ENCODE data around the gene COBL. TPM values are rescaled to one million over a fixed set of nuclear protein-coding genes. Genes with fewer than 3 reads are reported as not detected.

COBL gene
- total RNA-seq, 4 donors from 2014 or later: 50.2 to 156 (median 65.1) TPM

GRCh38 chr7:51290304-51290637 lies 26.3 kb downstream of the COBL start:
- Histone ChIP-seq H3K36me3 (no peaks in the 10 kb centered on the region), H3K9me3 (no peaks in the 10 kb centered on the region), H3K4me3 (no peak overlapping the region), H3K4me1 (peaks cover 20% of the 10 kb centered on the region), H3K27ac (peak overlapping the region; percentile 64), H3K27me3 (no peaks in the 10 kb centered on the region)
- DNase-seq (ENCODE audit: low spot score in 2 of 2): no peak
- 63% methylated on average over 3 of the region's 3 CpGs for WGBS
- no peak for TF ChIP-seq EP300 (IDR thresholded peaks at IDR 0.05)
- TF ChIP-seq POLR2A (IDR thresholded peaks at IDR 0.05): no peak
- no peak for TF ChIP-seq CTCF (IDR thresholded peaks at IDR 0.05)
- TF ChIP-seq POLR2AphosphoS5 (IDR thresholded peaks at IDR 0.05): no peak

DNA sequence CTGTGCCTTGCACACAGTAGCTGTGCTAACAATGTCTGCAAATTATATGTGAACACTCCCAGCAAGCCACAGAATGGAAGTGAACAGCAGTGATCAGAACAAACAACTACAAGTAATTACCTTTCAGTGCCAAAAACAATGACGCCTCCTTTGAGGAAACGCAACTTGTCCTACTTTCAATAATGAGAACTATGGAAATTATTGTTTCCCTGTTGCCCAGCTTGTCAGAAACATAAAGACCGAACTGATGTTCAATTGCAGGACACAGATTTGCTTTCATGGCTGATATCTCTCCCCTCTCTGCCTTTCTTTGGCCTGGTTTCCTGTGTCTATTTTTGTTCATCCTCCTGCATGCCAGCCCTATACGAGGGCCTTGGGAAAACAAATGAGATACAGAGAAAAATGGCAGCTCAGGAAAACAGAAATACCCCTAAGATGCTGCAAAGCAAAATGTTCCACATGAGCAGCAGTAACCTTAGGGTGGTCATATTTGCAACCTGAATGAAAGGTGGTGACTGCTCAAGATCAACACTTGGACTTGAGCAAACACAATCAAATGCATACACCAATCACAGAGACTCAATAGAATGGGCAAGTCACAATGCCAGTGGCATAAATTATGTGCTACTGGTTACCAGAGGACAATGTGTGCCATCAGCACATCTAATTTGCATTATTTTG lies 26.8 kb downstream of the COBL start:
- 49% methylated on average over 4 of the region's 4 CpGs for whole genome bisulfite sequencing
- Histone ChIP-seq H3K27me3 (no peaks in the 10 kb centered on the region), H3K4me3 (no peak overlapping the region), H3K36me3 (no peaks in the 10 kb centered on the region), H3K9me3 (no peaks in the 10 kb centered on the region), H3K4me1 (peaks cover 20% of the 10 kb centered on the region), H3K27ac (peak overlapping the region; percentile 64)
- no peak for DNase-seq (ENCODE audit: low spot score in 2 of 2)
- TF ChIP-seq POLR2AphosphoS5 (IDR thresholded peaks at IDR 0.05): no peak
- no peak for TF ChIP-seq POLR2A (IDR thresholded peaks at IDR 0.05)
- no peak for TF ChIP-seq EP300 (IDR thresholded peaks at IDR 0.05)
- TF ChIP-seq CTCF (IDR thresholded peaks at IDR 0.05): no peak

GRCh38 chr7:51288896-51289622 lies 27.6 kb downstream of the COBL start:
- Histone ChIP-seq H3K27me3 (no peaks in the 10 kb centered on the region), H3K4me3 (no peak overlapping the region), H3K9me3 (no peaks in the 10 kb centered on the region), H3K4me1 (peaks cover 20% of the 10 kb centered on the region), H3K27ac (peak overlapping the region; percentile 64), H3K36me3 (no peaks in the 10 kb centered on the region)
- WGBS: 38% methylated on average over 7 of the region's 7 CpGs
- no peak for TF ChIP-seq POLR2AphosphoS5 (IDR thresholded peaks at IDR 0.05)
- TF ChIP-seq POLR2A (IDR thresholded peaks at IDR 0.05): no peak
- DNase-seq (ENCODE audit: low spot score in 2 of 2): no peak

- Histone ChIP-seq H3K27ac (no peak overlapping the region), H3K9me3 (peaks cover 5% of the 10 kb centered on the region), H3K36me3 (no peaks in the 10 kb centered on the region), H3K4me3 (no peak overlapping the region), H3K4me1 (peaks cover 20% of the 10 kb centered on the region), H3K27me3 (no peaks in the 10 kb centered on the region)
- TF ChIP-seq POLR2A (IDR thresholded peaks at IDR 0.05): no peak
- DNase-seq (ENCODE audit: low spot score in 2 of 2): no peak
- WGBS: 27% methylated on average over 1 of the region's 1 CpG
Observed at GRCh38 chr7:51286401-51286800, 30.2 kb downstream of the COBL start.

- Histone ChIP-seq H3K4me3 (no peak overlapping the region), H3K9me3 (peaks cover 5% of the 10 kb centered on the region), H3K27ac (no peak overlapping the region), H3K4me1 (no peaks in the 10 kb centered on the region), H3K27me3 (no peaks in the 10 kb centered on the region), H3K36me3 (no peaks in the 10 kb centered on the region)
- 75% methylated on average over 3 of the region's 3 CpGs for WGBS
- no peak for TF ChIP-seq POLR2A (IDR thresholded peaks at IDR 0.05)
- no peak for TF ChIP-seq CTCF (IDR thresholded peaks at IDR 0.05)
- TF ChIP-seq POLR2AphosphoS5 (IDR thresholded peaks at IDR 0.05): no peak
- no peak for TF ChIP-seq EP300 (IDR thresholded peaks at IDR 0.05)
- DNase-seq (ENCODE audit: low spot score in 2 of 2): no peak
Observed at GRCh38 chr7:51280156-51280555, 36.5 kb downstream of the COBL start.

DNA sequence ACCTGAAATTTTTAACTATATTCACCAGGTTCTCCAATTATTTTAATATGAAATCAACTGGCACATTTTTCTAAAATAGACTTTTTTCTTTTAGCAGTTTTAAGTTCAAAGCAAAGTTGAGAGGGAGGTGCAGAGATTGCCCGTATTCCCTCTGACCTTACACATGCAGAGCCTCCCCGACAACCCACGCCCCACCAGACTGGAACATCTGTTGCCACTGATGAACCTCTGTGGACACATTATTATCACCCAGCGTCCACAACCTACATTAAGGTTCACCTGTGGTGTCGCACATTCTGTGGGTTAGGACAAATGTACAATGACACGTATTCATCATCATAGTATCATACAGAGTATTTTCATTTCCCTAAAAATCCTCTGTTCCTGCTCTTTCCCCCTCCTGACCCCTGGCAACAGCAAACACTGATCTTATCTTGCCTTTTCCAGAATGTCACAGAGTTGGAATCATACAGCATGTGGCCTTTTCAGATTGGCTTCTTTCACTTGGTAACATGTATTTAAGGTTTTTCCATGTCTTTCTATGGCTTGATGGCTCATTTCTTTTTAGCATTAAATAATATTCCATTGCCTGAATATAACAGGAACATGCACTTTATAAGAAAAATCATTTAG lies 37.1 kb downstream of the COBL start:
- H3K4me1 ChIP-seq: no peaks in the 10 kb centered on the region
- DNase-seq (ENCODE audit: low spot score in 2 of 2): no peak
- TF ChIP-seq EP300 (IDR thresholded peaks at IDR 0.05): no peak
- no peak for TF ChIP-seq CTCF (IDR thresholded peaks at IDR 0.05)
- TF ChIP-seq POLR2AphosphoS5 (IDR thresholded peaks at IDR 0.05): no peak
- no peak for TF ChIP-seq POLR2A (IDR thresholded peaks at IDR 0.05)
- H3K27ac ChIP-seq: no peak overlapping the region
- 88% methylated on average over 6 of the region's 6 CpGs for WGBS
- H3K9me3 ChIP-seq: peaks cover 5% of the 10 kb centered on the region
- no peaks in the 10 kb centered on the region for H3K27me3 ChIP-seq
- H3K36me3 ChIP-seq: no peaks in the 10 kb centered on the region
- no peak overlapping the region for H3K4me3 ChIP-seq

Data from suprapubic skin (tissue), 4 donors.